ENCODE results near the gene ABCC4. TPM values are rescaled to one million over a fixed set of nuclear protein-coding genes. Genes with fewer than 3 reads are reported as not detected.

ABCC4 gene
- total RNA-seq, 1 experiment from 2014 or later: 26.3 TPM

DNA sequence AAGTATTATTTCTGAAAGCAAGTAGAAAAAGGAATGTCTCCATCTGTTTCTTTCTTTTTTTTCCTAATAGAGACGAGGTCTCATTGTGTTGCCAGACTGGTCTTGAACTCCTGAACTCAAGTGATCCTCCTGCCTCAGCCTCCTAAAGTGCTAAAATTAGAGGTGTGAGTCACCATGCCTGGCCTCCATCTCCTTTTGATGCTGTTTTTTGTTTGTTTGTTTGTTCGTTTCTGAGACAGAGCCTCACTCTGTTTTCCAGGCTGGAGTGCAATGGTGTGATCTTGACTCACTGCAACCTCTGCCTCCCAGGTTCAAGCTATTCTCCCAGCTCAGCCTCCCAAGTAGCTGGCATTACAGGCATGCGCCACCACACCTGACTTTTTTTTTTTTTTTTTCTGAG lies 14.5 kb upstream of the ABCC4 start (continued):
- TF ChIP-seq, protein P1, sequence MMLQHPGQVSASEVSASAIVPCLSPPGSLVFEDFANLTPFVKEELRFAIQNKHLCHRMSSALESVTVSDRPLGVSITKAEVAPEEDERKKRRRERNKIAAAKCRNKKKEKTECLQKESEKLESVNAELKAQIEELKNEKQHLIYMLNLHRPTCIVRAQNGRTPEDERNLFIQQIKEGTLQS (IDR thresholded peaks at IDR 0.05): no peak
- TF ChIP-seq TCF7L2 (IDR thresholded peaks at IDR 0.05; ENCODE audit: borderline replicate concordance, extremely low read depth, insufficient read depth, insufficient read length) (no peak), EZH2phosphoT487 (IDR thresholded peaks at IDR 0.05; ENCODE audit: borderline replicate concordance) (no peak), JUND (IDR thresholded peaks at IDR 0.05) (no peak), POLR2A (IDR thresholded peaks at IDR 0.05; ENCODE audit: borderline replicate concordance, extremely low read depth, insufficient read depth, insufficient read length) (no peak), FOSL1 (IDR thresholded peaks at IDR 0.05; ENCODE audit: low read depth) (no peak), CBX3 (IDR thresholded peaks at IDR 0.05; ENCODE audit: low read depth) (no peak), POLR2AphosphoS5 (IDR thresholded peaks at IDR 0.05; ENCODE audit: low read depth, low read length) (no peak), SIN3A (IDR thresholded peaks at IDR 0.05; ENCODE audit: low read depth) (no peak), ELF1 (IDR thresholded peaks at IDR 0.05; ENCODE audit: borderline replicate concordance, low read depth) (no peak), SRF (IDR thresholded peaks at IDR 0.05; ENCODE audit: low read depth) (no peak), CEBPB (IDR thresholded peaks at IDR 0.05; ENCODE audit: low read depth) (no peak)
- TF ChIP-seq, protein P2, sequence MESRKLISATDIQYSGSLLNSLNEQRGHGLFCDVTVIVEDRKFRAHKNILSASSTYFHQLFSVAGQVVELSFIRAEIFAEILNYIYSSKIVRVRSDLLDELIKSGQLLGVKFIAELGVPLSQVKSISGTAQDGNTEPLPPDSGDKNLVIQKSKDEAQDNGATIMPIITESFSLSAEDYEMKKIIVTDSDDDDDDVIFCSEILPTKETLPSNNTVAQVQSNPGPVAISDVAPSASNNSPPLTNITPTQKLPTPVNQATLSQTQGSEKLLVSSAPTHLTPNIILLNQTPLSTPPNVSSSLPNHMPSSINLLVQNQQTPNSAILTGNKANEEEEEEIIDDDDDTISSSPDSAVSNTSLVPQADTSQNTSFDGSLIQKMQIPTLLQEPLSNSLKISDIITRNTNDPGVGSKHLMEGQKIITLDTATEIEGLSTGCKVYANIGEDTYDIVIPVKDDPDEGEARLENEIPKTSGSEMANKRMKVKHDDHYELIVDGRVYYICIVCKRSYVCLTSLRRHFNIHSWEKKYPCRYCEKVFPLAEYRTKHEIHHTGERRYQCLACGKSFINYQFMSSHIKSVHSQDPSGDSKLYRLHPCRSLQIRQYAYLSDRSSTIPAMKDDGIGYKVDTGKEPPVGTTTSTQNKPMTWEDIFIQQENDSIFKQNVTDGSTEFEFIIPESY (IDR thresholded peaks at IDR 0.05; ENCODE audit: extremely low read depth, insufficient replicate concordance, low read length): no peak
- TF ChIP-seq, protein P3, sequence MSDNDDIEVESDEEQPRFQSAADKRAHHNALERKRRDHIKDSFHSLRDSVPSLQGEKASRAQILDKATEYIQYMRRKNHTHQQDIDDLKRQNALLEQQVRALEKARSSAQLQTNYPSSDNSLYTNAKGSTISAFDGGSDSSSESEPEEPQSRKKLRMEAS (IDR thresholded peaks at IDR 0.05): no peak

DNA sequence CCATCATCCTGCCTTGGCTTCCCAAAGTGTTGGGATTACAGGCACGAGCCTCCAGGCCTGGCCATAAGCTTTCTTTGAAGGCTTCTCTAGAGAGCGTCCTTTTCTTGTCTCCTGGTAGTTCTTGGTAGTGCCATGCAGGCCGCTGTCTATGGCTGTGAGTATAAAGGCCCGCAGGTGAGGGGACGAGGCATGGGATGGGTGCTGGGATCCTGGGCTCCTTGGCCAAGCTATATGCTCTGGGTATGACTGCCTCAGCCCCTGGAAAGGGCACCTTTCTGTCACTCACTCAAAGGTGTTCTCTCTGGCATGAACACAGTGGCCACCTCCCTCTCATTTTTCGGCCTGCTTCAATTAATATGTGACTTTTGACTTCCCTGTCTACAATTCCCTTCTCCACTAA lies 6.3 kb upstream of the ABCC4 start:
- ChIA-PET RAD21 (ENCODE audit: low non-redundant PET in 1 of 2, low total read pairs in 2 of 2, uncharacterized antibody in 2 of 2, unreplicated experiment in 2 of 2) (no interaction called here), POLR2A (no interaction called here), CTCF (no interaction called here)
- no peaks in the 10 kb centered on the region for H4K20me1 ChIP-seq (ENCODE audit: insufficient read depth)
- H3K4me1 ChIP-seq (ENCODE audit: control insufficient read depth in 1 of 2, insufficient read depth in 2 of 2, low read length in 2 of 2): peaks cover 0 to 3% of the 10 kb centered on the region in 2 experiments; a peak in 2 of 4 replicates
- intact Hi-C loops (cut with micrococcal nuclease): no loop called here
- no peak overlapping the region for H3K4me2 ChIP-seq (ENCODE audit: low read length)
- H3K27me3 ChIP-seq (ENCODE audit: insufficient read depth, low read length): no peaks in the 10 kb centered on the region
- no peak overlapping the region for H2AFZ ChIP-seq (ENCODE audit: low read depth, low read length, poor library complexity, severe bottlenecking)
- ATAC-seq: no peak
- H3K36me3 ChIP-seq (ENCODE audit: control insufficient read depth in 1 of 2, insufficient read depth in 2 of 2, low read length in 2 of 2): no peaks in the 10 kb centered on the region
- H3K9ac ChIP-seq (ENCODE audit: low read length): no peak overlapping the region
- H3K9me3 ChIP-seq (ENCODE audit: control insufficient read depth in 1 of 2, insufficient read depth in 1 of 2, low read depth in 1 of 2, low read length in 2 of 2): no peaks in the 10 kb centered on the region
- no peaks in the 10 kb centered on the region for H3K79me2 ChIP-seq (ENCODE audit: insufficient read depth, low read length)
- no TSS peak for BruUV-seq (replicated peaks)
- H3K4me3 ChIP-seq (replicated peaks in 1 of 2; ENCODE audit: low read depth in 1 of 2, low read length in 2 of 2): no peak overlapping the region
- no peak overlapping the region for H3K27ac ChIP-seq (ENCODE audit: low read depth, low read length)
- no peak for DNase-seq (ENCODE audit: low read depth, low spot score)
- no peaks in the 10 kb centered on the region for H3K9me2 ChIP-seq (ENCODE audit: insufficient read depth)
- TF ChIP-seq TCF7L2 (IDR thresholded peaks at IDR 0.05; ENCODE audit: borderline replicate concordance, extremely low read depth, insufficient read depth, insufficient read length) (no peak), FOSL1 (IDR thresholded peaks at IDR 0.05; ENCODE audit: low read depth) (no peak), CBX3 (IDR thresholded peaks at IDR 0.05; ENCODE audit: low read depth) (no peak), ZNF274 (IDR thresholded peaks at IDR 0.05; ENCODE audit: low read depth, low read length) (no peak), RAD21 (IDR thresholded peaks at IDR 0.05; ENCODE audit: low read depth) (no peak), SRF (IDR thresholded peaks at IDR 0.05; ENCODE audit: low read depth) (no peak), YY1 (IDR thresholded peaks at IDR 0.05; ENCODE audit: extremely low read depth, insufficient replicate concordance, low read depth, low read length) (no peak), ELF1 (IDR thresholded peaks at IDR 0.05; ENCODE audit: borderline replicate concordance, low read depth) (no peak), POLR2A (IDR thresholded peaks at IDR 0.05; ENCODE audit: borderline replicate concordance, extremely low read depth, insufficient read depth, insufficient read length) (no peak), EGR1 (IDR thresholded peaks at IDR 0.05; ENCODE audit: low read depth) (no peak)
- TF ChIP-seq, protein P4, sequence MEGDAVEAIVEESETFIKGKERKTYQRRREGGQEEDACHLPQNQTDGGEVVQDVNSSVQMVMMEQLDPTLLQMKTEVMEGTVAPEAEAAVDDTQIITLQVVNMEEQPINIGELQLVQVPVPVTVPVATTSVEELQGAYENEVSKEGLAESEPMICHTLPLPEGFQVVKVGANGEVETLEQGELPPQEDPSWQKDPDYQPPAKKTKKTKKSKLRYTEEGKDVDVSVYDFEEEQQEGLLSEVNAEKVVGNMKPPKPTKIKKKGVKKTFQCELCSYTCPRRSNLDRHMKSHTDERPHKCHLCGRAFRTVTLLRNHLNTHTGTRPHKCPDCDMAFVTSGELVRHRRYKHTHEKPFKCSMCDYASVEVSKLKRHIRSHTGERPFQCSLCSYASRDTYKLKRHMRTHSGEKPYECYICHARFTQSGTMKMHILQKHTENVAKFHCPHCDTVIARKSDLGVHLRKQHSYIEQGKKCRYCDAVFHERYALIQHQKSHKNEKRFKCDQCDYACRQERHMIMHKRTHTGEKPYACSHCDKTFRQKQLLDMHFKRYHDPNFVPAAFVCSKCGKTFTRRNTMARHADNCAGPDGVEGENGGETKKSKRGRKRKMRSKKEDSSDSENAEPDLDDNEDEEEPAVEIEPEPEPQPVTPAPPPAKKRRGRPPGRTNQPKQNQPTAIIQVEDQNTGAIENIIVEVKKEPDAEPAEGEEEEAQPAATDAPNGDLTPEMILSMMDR (IDR thresholded peaks at IDR 0.05 in 2 of 3, conservative IDR thresholded peaks at IDR 0.05 in 1 of 3; ENCODE audit: borderline replicate concordance in 1 of 3, insufficient read depth in 1 of 3, low read depth in 2 of 3, low read length in 2 of 3): no peak
- TF ChIP-seq, protein P3 (IDR thresholded peaks at IDR 0.05): no peak
